ENCODE data around the gene ZBTB37.

ZBTB37 gene

GRCh38 chr1:173868266-173869020 lies at the start of gene ZBTB37:
ZBTB37 (plus strand) TSS chr1:173868380; CDS start chr1:173870226, 1,846 bp downstream.
- H3K27me3 ChIP-seq: no peaks in the 10 kb centered on the region
- peak; percentile 32 for TF ChIP-seq CTCF (IDR thresholded peaks at IDR 0.05)
- H3K9me3 ChIP-seq: no peaks in the 10 kb centered on the region
- H3K4me3 ChIP-seq (ENCODE audit: low read depth in 1 of 2, low read length in 1 of 2): peak within 1 kb of the TSS; percentile 76 to 89
- peak within 1 kb of the TSS; percentile 95 for H3K27ac ChIP-seq
- peaks cover 28% of the 10 kb centered on the region for H3K36me3 ChIP-seq
- peaks cover 42 to 66% of the 10 kb centered on the region in 2 experiments for H3K4me1 ChIP-seq (ENCODE audit: control insufficient read depth in 1 of 2, insufficient read depth in 1 of 2, low read depth in 1 of 2, low read length in 1 of 2)

GRCh38 chr1:173818459-173818858 lies 49.7 kb upstream of the ZBTB37 start:
- no peaks in the 10 kb centered on the region for H3K9me3 ChIP-seq
- no peak for TF ChIP-seq CTCF (IDR thresholded peaks at IDR 0.05)
- no peaks in the 10 kb centered on the region for H3K36me3 ChIP-seq
- H3K4me1 ChIP-seq (ENCODE audit: control insufficient read depth in 1 of 2, insufficient read depth in 1 of 2, low read depth in 1 of 2, low read length in 1 of 2): peaks cover 5 to 6% of the 10 kb centered on the region in 2 experiments
- H3K27me3 ChIP-seq: no peaks in the 10 kb centered on the region
- no peak overlapping the region for H3K27ac ChIP-seq
- H3K4me3 ChIP-seq (ENCODE audit: low read depth in 1 of 2, low read length in 1 of 2): no peak overlapping the region

- Histone ChIP-seq H3K27me3 (no peaks in the 10 kb centered on the region), H3K36me3 (no peaks in the 10 kb centered on the region), H3K4me3 (ENCODE audit: low read depth in 1 of 2, low read length in 1 of 2) (no peak overlapping the region), H3K9me3 (no peaks in the 10 kb centered on the region), H3K27ac (no peak overlapping the region), H3K4me1 (ENCODE audit: control insufficient read depth in 1 of 2, insufficient read depth in 1 of 2, low read depth in 1 of 2, low read length in 1 of 2) (peaks cover 12 to 22% of the 10 kb centered on the region in 2 experiments)
- no peak for TF ChIP-seq CTCF (IDR thresholded peaks at IDR 0.05)
Observed at GRCh38 chr1:173821680-173822079, 46.5 kb upstream of the ZBTB37 start.

GRCh38 chr1:173823781-173824314 lies 44.3 kb upstream of the ZBTB37 start:
- peaks cover 12 to 22% of the 10 kb centered on the region in 2 experiments for H3K4me1 ChIP-seq (ENCODE audit: control insufficient read depth in 1 of 2, insufficient read depth in 1 of 2, low read depth in 1 of 2, low read length in 1 of 2)
- peak overlapping the region; percentile 77 to 88 for H3K4me3 ChIP-seq (ENCODE audit: low read depth in 1 of 2, low read length in 1 of 2)
- no peak for TF ChIP-seq CTCF (IDR thresholded peaks at IDR 0.05)
- H3K27me3 ChIP-seq: no peaks in the 10 kb centered on the region
- peak overlapping the region; percentile 91 for H3K27ac ChIP-seq
- no peaks in the 10 kb centered on the region for H3K36me3 ChIP-seq
- no peaks in the 10 kb centered on the region for H3K9me3 ChIP-seq

- no peaks in the 10 kb centered on the region for H3K27me3 ChIP-seq
- H3K27ac ChIP-seq: peak within 1 kb of the TSS; percentile 91
- TF ChIP-seq CTCF (IDR thresholded peaks at IDR 0.05): peak; percentile 44
Observed at GRCh38 chr1:173824315-173825081, 43.7 kb upstream of the ZBTB37 start, which contains the start of the genes CENPL and DARS2. CENPL (minus strand) TSS chr1:173824883; CDS start chr1:173811299, 13,584 bp downstream. DARS2 (plus strand) TSS chr1:173824673; CDS start chr1:173825230, 557 bp downstream.

More at GRCh38 chr1:173824315-173825081, 43.7 kb upstream of the ZBTB37 start, which contains the start of the genes CENPL and DARS2:
- peak within 1 kb of the TSS; percentile 77 to 88 for H3K4me3 ChIP-seq (ENCODE audit: low read depth in 1 of 2, low read length in 1 of 2)
- no peaks in the 10 kb centered on the region for H3K36me3 ChIP-seq
- no peaks in the 10 kb centered on the region for H3K9me3 ChIP-seq
- H3K4me1 ChIP-seq (ENCODE audit: control insufficient read depth in 1 of 2, insufficient read depth in 1 of 2, low read depth in 1 of 2, low read length in 1 of 2): peaks cover 12 to 22% of the 10 kb centered on the region in 2 experiments
